Measurements from ENCODE around the gene DTD1.

DNA sequence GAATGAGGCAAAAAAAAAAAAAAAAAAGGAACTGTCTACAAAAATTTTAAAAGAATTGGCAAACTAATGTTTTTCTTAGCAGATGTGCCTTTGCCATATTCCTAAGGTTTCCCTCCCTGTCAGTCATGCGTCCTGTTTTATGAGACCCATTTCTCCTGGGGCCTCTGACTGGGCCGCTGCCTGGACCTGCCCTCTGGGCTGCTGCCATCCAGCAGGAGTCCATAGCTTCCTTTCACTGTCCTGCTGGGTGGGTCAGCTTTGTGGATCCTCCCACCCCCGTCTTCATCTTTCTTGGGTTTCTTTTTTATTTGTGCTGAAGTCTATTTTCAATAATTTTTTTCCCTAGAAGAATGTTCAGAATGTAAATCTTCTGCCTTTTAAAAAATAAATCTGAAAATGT lies 114.9 kb downstream of the DTD1 start:
- TF ChIP-seq EZH2 (IDR thresholded peaks at IDR 0.05; ENCODE audit: insufficient read depth, poor library complexity, severe bottlenecking) (no peak), EZH2phosphoT487 (IDR thresholded peaks at IDR 0.05; ENCODE audit: insufficient read depth, low read depth) (no peak)
